NCI-H2227 treated with DMSO at 0.1 percent for 48 hours (cell line): ENCODE results near the gene KRT25.

ENCODE experiments used
- DNase-seq: peaks from one replicate; lab custom pipeline; 2025; lab: John Stamatoyannopoulos, UW

KRT25 gene

GRCh38 chr17:40755231-40755630, at the start of gene KRT25:
KRT25 (minus strand) TSS chr17:40755331; CDS start chr17:40755271, 60 bp downstream.
- no peak for DNase-seq

- DNase-seq: peak; percentile 90
Measured at GRCh38 chr17:40803617-40804082, 48.5 kb upstream of the KRT25 start.

GRCh38 chr17:40801157-40801556, 46.0 kb upstream of the KRT25 start:
- no peak for DNase-seq

- DNase-seq: no peak
Measured at GRCh38 chr17:40800381-40800780, 45.2 kb upstream of the KRT25 start.

- no peak for DNase-seq
Measured at GRCh38 chr17:40799859-40800258, 44.7 kb upstream of the KRT25 start, which contains the start of gene KRT28. KRT28 (minus strand) TSS chr17:40799959; CDS start chr17:40799893, 66 bp downstream.

GRCh38 chr17:40796846-40797245, 41.7 kb upstream of the KRT25 start:
- DNase-seq: no peak

GRCh38 chr17:40795019-40795667, 40.0 kb upstream of the KRT25 start:
- no peak for DNase-seq

- DNase-seq: no peak
Measured at GRCh38 chr17:40794466-40794865, 39.3 kb upstream of the KRT25 start.

GRCh38 chr17:40793832-40794231, 38.7 kb upstream of the KRT25 start:
- peak; percentile 19 for DNase-seq

GRCh38 chr17:40791787-40792436, 36.8 kb upstream of the KRT25 start:
- peak; percentile 18 for DNase-seq

GRCh38 chr17:40791111-40791510, 36.0 kb upstream of the KRT25 start:
- no peak for DNase-seq

GRCh38 chr17:40782450-40782849, 27.3 kb upstream of the KRT25 start, which contains the start of gene KRT27:
KRT27 (minus strand) TSS chr17:40782550; CDS start chr17:40782493, 57 bp downstream.
- no peak for DNase-seq

- peak; percentile 37 for DNase-seq
Measured at GRCh38 chr17:40779181-40779909, 24.2 kb upstream of the KRT25 start.

GRCh38 chr17:40778461-40778860, 23.3 kb upstream of the KRT25 start:
- no peak for DNase-seq

GRCh38 chr17:40777971-40778370, 22.8 kb upstream of the KRT25 start:
- DNase-seq: no peak

- no peak for DNase-seq
Measured at GRCh38 chr17:40777459-40777858, 22.3 kb upstream of the KRT25 start.

GRCh38 chr17:40775945-40776344, 20.8 kb upstream of the KRT25 start:
- no peak for DNase-seq

GRCh38 chr17:40772101-40772500, 17.0 kb upstream of the KRT25 start, which contains the start of gene KRT26:
KRT26 (minus strand) TSS chr17:40772201; CDS start chr17:40772113, 88 bp downstream.
- DNase-seq: no peak

GRCh38 chr17:40765657-40766056, 10.5 kb upstream of the KRT25 start:
- DNase-seq: no peak

GRCh38 chr17:40763752-40764151, 8.6 kb upstream of the KRT25 start:
- no peak for DNase-seq

- DNase-seq: no peak
Measured at GRCh38 chr17:40760105-40761016, 5.2 kb upstream of the KRT25 start.

GRCh38 chr17:40753804-40754203, 1.3 kb downstream of the KRT25 start:
- no peak for DNase-seq
